Left lung (tissue), 10 donors: ENCODE measurements around the gene KCNH2. TPM values are rescaled to one million over a fixed set of nuclear protein-coding genes. Genes with fewer than 3 reads are reported as not detected.

Experiments used
- ATAC-seq: fragments of 200-7000 bp; cut with Tn5 transposase; one replicate; pipeline ENCODE4 v1.9.1; 2020; ENCODE audit warnings: moderate library complexity
- DNase-seq, 4 donors: peaks; one replicate each; pipeline ENCODE4 v3.0.0-alpha.2; 2013 to 2020
- H3K27ac ChIP-seq, 2 donors: fragments of 200-600 bp; sonication (generic) in 1 of 2; one replicate each; pipeline versions ENCODE4 v1.5.0 to v1.8.0; 2020 to 2021
- H3K27me3 ChIP-seq, 2 donors: fragments of 200-600 bp; sonication (generic) in 1 of 2; one replicate each; pipeline versions ENCODE4 v1.5.0 to v1.8.0; 2020 to 2021
- H3K36me3 ChIP-seq, 2 donors: fragments of 200-600 bp; sonication (generic) in 1 of 2; one replicate each; pipeline versions ENCODE4 v1.5.0 to v1.8.0; 2020 to 2021
- H3K4me1 ChIP-seq, 2 donors: fragments of 200-600 bp; one replicate each; pipeline ENCODE4 v1.8.0; 2021
- H3K4me3 ChIP-seq, 2 donors: fragments of 200-600 bp; sonication (generic) in 1 of 2; one replicate each; pipeline versions ENCODE4 v1.5.0 to v1.8.0; 2020 to 2021; ENCODE audit warnings: mild to moderate bottlenecking in 1 of 2
- H3K9me3 ChIP-seq, 2 donors: fragments of 200-600 bp; sonication (generic) in 1 of 2; one replicate each; pipeline versions ENCODE4 v1.5.0 to v1.8.0; 2020 to 2021
- intact Hi-C, 2 donors: fragments of 100-400 bp; cut with DNase I; formaldehyde crosslinking; loops; one replicate each; pipeline versions ENCODE4 v1.11.2 to v1.14.2; 2022
- polyA plus RNA-seq, 6 donors: library from polyadenylated mRNA; unstranded; fragments of 120-200 nt; gene quantifications; one replicate each; pipeline ENCODE4 v1.2.1, GENCODE V29; 2013; ENCODE audit not compliant: insufficient read length in 6 of 6
- total RNA-seq, 2 donors: library from RNA; stranded (reverse); fragmentation: NEBNext Ultra II Directional; extraction: Animal tissue kit (Norgen Biotek cat#: 25700); gene quantifications; one replicate each; pipeline ENCODE4 v1.2.1, GENCODE V29; 2021
- TF ChIP-seq, protein P1 (sequence below), 2 donors: fragments of 200-600 bp; sonication (generic) in 1 of 2; IDR thresholded peaks; one replicate each; pipeline versions ENCODE4 v1.5.0 to v1.8.0; 2021; ENCODE audit warnings: antibody characterized with exemption in 2 of 2
- donor health status: DM: no; HTN: yes; CAD: no.
- donor health status: DM: no; HTN: no; CAD: no.

The KCNH2 gene
- total and polyA plus RNA-seq, 8 donors, result 0.82 to 5.3 (median 4.2) TPM

DNA sequence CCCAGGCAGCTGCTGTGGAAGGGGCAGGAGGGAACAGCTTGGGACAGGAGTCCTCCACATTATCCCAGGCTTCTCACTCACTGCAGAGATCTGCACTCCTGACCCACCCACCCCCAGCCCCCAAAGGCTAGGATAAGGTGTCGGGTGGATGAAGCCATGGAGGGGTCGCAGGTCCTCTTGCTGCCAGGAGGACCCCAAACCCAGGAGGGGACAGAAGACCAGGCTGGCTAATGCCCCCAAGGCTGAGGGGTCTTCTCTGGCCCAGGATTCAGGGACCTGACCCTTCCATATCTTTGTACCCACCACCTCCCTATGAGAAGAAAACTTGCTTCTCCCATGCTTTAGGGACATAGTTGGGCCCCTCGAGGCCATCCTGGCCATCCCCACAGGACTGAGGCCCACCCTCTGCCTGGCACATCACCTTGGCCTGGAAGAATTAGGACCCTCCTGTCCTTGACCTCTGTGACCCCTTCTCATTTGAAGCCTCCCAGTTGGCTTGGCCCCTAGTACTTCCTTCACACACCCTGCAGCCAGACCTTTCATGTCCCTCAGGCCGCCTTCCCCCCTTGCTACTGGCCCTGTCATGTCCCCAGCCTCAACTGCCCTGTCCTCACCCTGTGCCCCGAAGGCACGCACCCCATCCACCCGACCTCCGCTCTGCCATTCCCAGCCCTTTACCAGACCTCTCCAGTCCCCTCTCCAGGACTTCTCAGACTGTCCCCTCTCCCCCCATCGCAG lies 21.6 kb downstream of the KCNH2 start:
- TF ChIP-seq, protein P1, sequence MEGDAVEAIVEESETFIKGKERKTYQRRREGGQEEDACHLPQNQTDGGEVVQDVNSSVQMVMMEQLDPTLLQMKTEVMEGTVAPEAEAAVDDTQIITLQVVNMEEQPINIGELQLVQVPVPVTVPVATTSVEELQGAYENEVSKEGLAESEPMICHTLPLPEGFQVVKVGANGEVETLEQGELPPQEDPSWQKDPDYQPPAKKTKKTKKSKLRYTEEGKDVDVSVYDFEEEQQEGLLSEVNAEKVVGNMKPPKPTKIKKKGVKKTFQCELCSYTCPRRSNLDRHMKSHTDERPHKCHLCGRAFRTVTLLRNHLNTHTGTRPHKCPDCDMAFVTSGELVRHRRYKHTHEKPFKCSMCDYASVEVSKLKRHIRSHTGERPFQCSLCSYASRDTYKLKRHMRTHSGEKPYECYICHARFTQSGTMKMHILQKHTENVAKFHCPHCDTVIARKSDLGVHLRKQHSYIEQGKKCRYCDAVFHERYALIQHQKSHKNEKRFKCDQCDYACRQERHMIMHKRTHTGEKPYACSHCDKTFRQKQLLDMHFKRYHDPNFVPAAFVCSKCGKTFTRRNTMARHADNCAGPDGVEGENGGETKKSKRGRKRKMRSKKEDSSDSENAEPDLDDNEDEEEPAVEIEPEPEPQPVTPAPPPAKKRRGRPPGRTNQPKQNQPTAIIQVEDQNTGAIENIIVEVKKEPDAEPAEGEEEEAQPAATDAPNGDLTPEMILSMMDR (IDR thresholded peaks at IDR 0.05), result no peak
- no peak overlapping the region for H3K27ac ChIP-seq

DNA sequence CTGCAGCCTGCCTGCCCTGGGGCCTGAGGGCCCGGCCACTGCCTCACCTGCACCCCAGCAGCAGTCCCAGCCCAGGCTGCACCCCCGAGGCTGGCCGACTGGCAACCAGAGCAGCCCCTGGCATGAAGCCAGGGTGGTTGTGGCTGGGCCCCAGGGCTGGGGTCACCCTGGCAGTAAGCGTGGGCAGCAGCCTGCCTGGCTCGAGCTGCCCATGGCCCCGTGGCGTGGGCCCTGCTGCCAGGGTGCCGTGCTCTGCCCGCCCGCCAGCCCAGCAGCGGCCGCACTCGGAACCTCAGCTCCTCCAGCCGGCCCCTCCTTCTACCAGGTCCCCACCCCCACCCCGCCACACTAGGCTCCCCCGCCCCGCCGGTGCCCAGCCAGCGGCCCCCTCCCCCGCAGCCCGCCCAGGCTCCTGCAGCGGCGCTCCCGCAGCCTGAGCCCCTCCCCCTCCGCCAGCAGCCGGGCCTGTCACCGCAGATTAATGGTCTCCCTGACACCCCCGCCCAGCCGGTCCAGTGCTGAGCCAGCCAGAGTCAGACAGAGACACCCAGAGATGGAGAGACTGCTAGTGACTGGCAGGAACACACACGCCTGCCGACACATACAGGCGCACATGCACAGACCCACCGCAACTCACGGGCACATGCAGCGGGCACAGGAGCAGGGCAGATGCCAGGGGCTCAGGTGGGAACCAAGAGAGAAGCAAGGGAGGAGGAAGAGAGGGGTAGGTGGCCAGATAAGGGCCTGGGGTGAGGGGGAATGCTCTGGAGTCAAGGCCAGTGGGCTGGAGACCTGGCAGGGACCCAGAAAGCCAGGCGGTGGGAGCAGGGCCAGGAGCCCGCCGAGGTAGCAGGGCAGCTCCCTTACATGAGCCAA lies 22.4 kb downstream of the KCNH2 start:
- ATAC-seq (peak; percentile 43), DNase-seq (peak in 3 of 4 donors; percentile 60 to 78 (median 68))
- intact Hi-C loops, result no loop called here
- no peak overlapping the region for H3K27ac ChIP-seq
- H3K9me3 ChIP-seq, result no peaks in the 10 kb centered on the region
- peaks cover 0 to 74% of the 10 kb centered on the region in 2 donors for H3K27me3 ChIP-seq
- H3K36me3 ChIP-seq, result no peaks in the 10 kb centered on the region
- peaks cover 0 to 4% of the 10 kb centered on the region in 2 donors for H3K4me1 ChIP-seq
- TF ChIP-seq, protein P1 (IDR thresholded peaks at IDR 0.05), result no peak
- no peak overlapping the region for H3K4me3 ChIP-seq

More for the DNA sequence above, 21.6 kb downstream of the KCNH2 start:
- Histone ChIP-seq H3K27me3 (peaks cover 0 to 82% of the 10 kb centered on the region in 2 donors), H3K4me1 (peaks cover 0 to 4% of the 10 kb centered on the region in 2 donors), H3K9me3 (no peaks in the 10 kb centered on the region), H3K4me3 (no peak overlapping the region), H3K36me3 (no peaks in the 10 kb centered on the region)
- ATAC-seq (no peak), DNase-seq (peak in 1 of 4 donors; percentile 15)
- intact Hi-C loops, result no loop called here

DNA sequence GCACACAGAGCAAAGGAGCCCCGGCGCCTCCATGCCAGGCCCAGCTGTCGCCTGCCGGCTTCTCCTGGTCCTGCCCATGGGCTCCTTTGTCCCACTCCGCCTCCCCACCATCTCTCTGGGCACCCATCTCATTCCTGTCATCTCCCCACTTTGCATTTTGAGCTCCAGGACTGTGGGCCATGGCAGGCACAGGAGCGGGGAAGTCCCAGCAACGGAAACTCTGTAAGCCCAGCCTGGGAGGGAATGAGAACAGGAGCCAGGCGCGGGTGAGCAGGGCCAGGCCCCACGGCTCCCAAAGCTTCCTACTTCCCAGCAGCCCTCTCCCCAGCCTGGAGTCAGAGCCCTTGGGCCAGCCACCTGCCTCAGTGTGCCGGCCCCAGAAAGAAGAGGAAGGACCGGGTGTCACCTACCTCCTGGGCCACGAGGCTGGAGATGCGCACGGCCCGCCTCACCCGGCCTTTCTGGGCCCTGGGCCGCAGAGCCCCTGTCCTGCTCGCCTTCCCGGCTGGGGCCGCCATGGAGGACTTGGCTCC lies 23.1 kb downstream of the KCNH2 start:
- peak; percentile 5 for ATAC-seq
- Histone ChIP-seq H3K27me3 (peaks cover 0 to 74% of the 10 kb centered on the region in 2 donors), H3K27ac (no peak overlapping the region), H3K9me3 (no peaks in the 10 kb centered on the region), H3K4me1 (peaks cover 0 to 4% of the 10 kb centered on the region in 2 donors), H3K36me3 (no peaks in the 10 kb centered on the region), H3K4me3 (no peak overlapping the region)
- intact Hi-C loops, result no loop called here
- DNase-seq, result no peak
- TF ChIP-seq, protein P1 (IDR thresholded peaks at IDR 0.05), result no peak

DNA sequence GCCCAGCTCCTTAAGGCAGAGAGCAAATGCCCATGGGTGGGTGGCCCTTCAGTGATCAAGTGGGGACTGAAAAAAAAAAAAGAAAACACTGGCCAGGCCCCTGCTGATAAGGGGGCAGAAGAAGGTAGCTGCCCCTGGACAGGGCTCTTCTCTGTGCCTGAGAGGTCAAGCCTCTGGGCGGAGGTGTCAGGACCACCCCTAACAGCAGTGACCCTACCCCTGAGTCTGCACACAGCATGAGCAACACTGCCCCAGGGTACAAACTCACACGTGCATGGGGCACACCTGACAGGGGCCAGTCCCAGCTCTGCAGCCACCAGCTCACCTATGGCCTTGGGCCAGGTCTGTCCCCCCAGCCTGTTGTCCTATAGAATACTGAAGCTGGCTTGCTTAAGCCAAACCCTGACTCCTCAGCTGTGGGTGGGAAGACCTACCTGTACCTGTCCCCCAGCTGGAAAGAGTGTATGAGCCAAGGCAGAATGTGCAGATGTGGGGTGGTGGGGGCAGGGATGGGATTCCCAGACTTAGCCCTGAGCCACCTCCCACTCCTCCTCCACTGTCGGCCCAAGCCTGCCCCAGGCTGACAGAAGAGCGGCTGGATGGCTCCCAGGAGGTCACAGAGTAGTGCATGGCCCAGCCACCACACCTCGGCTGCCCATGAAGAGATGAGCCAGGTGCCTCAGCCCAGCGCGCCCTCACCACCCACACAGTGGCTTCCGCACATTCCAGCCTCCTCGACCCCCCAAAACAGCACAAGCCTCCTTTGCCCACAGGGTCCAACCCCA lies 23.7 kb downstream of the KCNH2 start:
- DNase-seq, result peak in 1 of 4 donors; percentile 45
- TF ChIP-seq, protein P1 (IDR thresholded peaks at IDR 0.05), result no peak
- intact Hi-C loops, result no loop called here
- no peak for ATAC-seq
- peaks cover 0 to 71% of the 10 kb centered on the region in 2 donors for H3K27me3 ChIP-seq
- H3K9me3 ChIP-seq, result no peaks in the 10 kb centered on the region
- H3K27ac ChIP-seq, result no peak overlapping the region
- no peaks in the 10 kb centered on the region for H3K36me3 ChIP-seq
- H3K4me1 ChIP-seq, result peaks cover 0 to 4% of the 10 kb centered on the region in 2 donors
- H3K4me3 ChIP-seq, result no peak overlapping the region
